CD4-positive, alpha-beta T cell treated with Interleukin-15 for 1 hour (primary cell): ENCODE data around the gene SGO1.
A peak's percentile ranks its signal among the peaks of the same experiment; 100 is the strongest.
"Not testable (repeated sequence)": the region's sequence is repeated elsewhere in the genome, so short reads cannot be mapped to it uniquely, and the experiment has no call there.

Source experiments
- DNase-seq: peaks from one replicate; pipeline ENCODE4 v3.0.0-alpha.2; 2020

SGO1 gene

GRCh38 chr3:20185679-20186599 lies at the start of gene SGO1:
Gene SGO1 (minus strand): TSS chr3:20186206. CDS start chr3:20184027, 2,179 bp downstream.
- DNase-seq, result peak; percentile 99

- no peak for DNase-seq
These were observed 49.8 kb upstream of the SGO1 start for GRCh38 chr3:20235796-20236195.

GRCh38 chr3:20232906-20233780 lies 47.1 kb upstream of the SGO1 start:
- DNase-seq, result no peak

GRCh38 chr3:20230954-20231353 lies 44.9 kb upstream of the SGO1 start:
- no peak for DNase-seq

GRCh38 chr3:20225769-20226168 lies 39.8 kb upstream of the SGO1 start:
- DNase-seq, result no peak

- DNase-seq, result no peak
These were observed 36.3 kb upstream of the SGO1 start for GRCh38 chr3:20222274-20222673.

- no peak for DNase-seq
These were observed 32.2 kb upstream of the SGO1 start for GRCh38 chr3:20218215-20218614.

- DNase-seq, result no peak
These were observed 29.6 kb upstream of the SGO1 start for GRCh38 chr3:20215636-20216035.

GRCh38 chr3:20213491-20213890 lies 27.5 kb upstream of the SGO1 start:
- not testable (repeated sequence) for DNase-seq

- DNase-seq, result not testable (repeated sequence)
These were observed 21.9 kb upstream of the SGO1 start for GRCh38 chr3:20207945-20208344.

GRCh38 chr3:20205898-20206297 lies 19.9 kb upstream of the SGO1 start:
- DNase-seq, result not testable (repeated sequence)

GRCh38 chr3:20201143-20201542 lies 15.1 kb upstream of the SGO1 start:
- no peak for DNase-seq

GRCh38 chr3:20197775-20198174 lies 11.8 kb upstream of the SGO1 start:
- DNase-seq, result no peak

- no peak for DNase-seq
These were observed 8.9 kb upstream of the SGO1 start for GRCh38 chr3:20194793-20195460.

GRCh38 chr3:20190991-20191390 lies 5.0 kb upstream of the SGO1 start:
- no peak for DNase-seq

GRCh38 chr3:20186600-20187004 lies 596 bp upstream of the SGO1 start:
- no peak for DNase-seq

- no peak for DNase-seq
These were observed 701 bp downstream of the SGO1 start for GRCh38 chr3:20185331-20185678.

GRCh38 chr3:20182206-20182605 lies 3.8 kb downstream of the SGO1 start:
- no peak for DNase-seq

- no peak for DNase-seq
These were observed 4.7 kb downstream of the SGO1 start for GRCh38 chr3:20181276-20181675.

- no peak for DNase-seq
These were observed 12.1 kb downstream of the SGO1 start for GRCh38 chr3:20173844-20174410.

GRCh38 chr3:20161714-20162113 lies 24.3 kb downstream of the SGO1 start:
- DNase-seq, result no peak

- DNase-seq, result no peak
These were observed 25.8 kb downstream of the SGO1 start for GRCh38 chr3:20160230-20160629.

GRCh38 chr3:20154928-20155327 lies 31.1 kb downstream of the SGO1 start:
- DNase-seq, result no peak
